Activated CD4-positive, CD25-positive, alpha-beta regulatory T cell (primary cell): ENCODE measurements around the gene ANKLE2.
A peak's percentile ranks its signal among the peaks of the same experiment; 100 is the strongest.
"Not testable (repeated sequence)": the region's sequence is repeated elsewhere in the genome, so short reads cannot be mapped to it uniquely, and the experiment has no call there.

Source experiments
- DNase-seq, 4 experiments: peaks; one replicate each; lab custom pipeline; 2025; lab: John Stamatoyannopoulos, UW

Gene ANKLE2

DNA sequence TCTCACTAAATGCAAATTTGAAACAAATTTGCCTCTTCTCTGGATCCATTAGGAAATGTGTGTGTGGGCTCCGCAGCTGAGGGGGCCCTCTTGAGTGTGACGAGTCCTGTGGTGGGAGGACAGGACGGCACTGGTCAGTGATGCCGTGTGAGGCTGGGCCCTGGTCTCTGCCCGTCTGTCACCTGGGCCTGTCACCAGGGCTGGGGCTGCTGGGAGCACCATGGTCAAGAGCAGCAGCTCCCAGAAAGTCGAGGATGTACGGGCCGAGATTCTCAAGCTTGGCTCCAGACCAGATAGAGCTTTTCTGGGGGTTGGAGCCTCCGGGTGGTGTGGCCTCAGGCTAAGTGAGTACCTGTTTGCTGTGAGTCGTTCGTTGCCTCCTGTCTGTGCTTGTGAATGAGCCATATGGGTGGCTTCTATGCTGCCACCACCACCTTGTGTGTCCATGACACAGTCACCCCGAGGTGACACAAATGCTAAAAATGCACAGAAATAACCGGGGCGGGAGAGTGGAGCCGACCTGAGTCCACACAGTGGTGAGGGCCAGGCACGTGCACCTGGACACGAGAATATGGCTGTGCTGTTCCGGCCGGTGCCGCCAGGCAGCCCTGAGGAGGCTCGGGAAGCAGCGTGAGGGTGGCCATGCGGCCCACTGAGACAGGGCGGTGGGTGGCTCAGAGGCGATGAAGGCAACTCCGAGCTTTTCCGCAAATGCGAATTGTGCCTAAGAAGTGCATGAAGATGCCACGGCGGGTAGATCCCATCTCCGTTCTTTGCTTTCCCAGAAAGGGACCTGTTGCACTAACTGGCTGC lies 42.3 kb downstream of the ANKLE2 start:
- no peak for DNase-seq

DNA sequence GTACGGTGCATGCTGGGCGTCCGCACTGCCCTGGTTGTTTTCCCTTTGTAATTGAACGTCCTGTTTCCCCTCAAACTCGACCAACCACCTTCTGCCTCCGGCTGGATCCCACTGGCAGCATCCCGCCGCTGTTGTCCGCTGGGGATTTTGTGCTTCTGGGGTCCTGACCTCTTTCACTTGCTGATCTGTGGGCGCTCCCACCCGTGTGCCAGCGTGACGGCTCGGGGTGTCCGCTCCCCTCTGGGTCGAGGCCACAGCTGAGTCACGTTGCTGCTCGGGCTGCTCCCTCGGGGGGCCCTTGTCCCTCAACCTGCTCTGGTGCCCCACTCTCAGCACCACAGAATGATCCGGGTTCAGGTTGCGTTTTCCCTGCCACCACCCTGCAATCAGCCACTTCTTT lies 43.0 kb downstream of the ANKLE2 start:
- no peak for DNase-seq

DNA sequence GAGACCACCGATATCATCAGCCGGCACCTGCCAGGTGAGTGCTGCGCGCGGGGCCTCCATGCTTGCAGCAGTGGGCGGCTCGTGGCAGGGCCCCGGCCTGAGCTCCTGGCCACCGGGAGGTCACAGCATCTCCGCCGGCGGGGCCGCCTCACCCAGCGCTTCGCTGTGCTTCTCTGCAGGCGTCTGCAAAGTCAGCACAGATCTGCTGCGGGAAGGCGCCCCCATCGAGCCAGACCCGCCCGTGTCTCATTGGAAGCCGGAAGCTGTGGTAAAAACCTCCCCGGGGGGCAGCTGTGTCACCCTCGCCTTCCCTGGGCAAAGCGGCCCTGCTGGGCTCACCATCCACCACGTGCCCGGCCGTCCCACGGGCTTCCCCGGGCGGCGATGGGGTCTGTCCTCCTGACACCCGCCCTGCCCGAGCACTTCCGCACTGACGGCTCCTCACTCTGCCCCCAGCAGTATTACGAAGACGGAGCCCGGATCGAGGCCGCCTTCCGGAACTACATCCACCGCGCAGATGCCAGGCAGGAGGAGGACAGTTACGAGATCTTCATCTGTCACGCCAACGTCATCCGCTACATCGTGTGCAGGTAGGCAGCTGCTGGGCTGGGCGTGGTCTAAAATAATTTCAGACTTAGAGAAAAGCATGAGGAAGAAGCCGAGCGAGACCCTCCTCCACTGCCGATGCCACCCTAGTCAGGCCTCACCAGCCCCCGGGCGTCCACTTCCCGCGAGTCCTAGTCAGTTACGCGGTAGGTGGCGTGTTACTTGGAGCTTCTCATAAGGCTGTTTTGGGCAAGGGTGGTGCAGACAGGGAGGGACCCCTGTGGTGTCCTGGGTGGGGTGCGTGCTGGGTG lies 43.9 kb downstream of the ANKLE2 start:
- DNase-seq = no peak

DNA sequence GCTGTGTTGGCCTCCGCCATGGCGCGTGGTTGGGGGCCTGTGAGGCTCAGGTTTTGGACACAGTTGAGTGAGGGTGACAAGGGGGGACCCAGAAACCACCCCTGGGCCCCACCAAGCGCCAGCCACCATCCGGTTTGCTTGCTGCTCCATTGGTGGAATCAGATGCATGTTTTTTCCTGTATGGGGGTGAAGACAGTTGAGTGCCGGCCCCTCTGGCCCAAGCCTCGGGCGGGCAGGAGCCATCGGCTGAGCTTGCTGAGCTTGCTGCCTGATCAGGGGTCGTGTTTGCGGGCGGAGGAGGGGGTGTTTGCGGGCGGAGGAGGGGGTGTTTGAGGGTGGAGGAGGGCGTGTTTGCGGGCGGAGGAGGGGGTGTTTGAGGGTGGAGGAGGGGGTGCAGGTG lies 44.6 kb downstream of the ANKLE2 start:
- DNase-seq = no peak

- no peak for DNase-seq
Observed at GRCh38 chr12:132716356-132716755, 45.3 kb downstream of the ANKLE2 start.

GRCh38 chr12:132715874-132716273 lies 45.8 kb downstream of the ANKLE2 start:
- no peak for DNase-seq

DNA sequence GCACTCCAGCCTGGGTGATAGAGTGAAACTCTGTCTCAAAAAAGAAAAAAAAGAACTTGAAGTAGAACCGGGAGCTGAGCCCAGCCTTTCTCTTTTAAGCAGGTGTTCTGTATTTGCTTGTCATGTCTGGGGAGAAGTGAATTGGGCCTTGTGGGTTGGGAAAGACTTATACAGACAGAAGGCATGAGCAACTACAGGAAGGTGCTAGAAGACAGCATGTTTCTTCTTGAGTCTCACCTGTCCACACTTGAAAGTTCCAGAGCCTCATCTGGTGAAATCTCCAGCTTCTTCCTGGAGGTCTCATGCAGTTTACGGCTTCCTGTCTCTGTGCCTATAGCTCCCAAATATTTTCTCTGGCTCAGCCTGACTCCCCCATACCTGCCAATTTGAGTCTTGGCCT lies 48.5 kb downstream of the ANKLE2 start:
- DNase-seq = no peak

GRCh38 chr12:132711080-132711843 lies 50.4 kb downstream of the ANKLE2 start:
- DNase-seq = no peak

DNA sequence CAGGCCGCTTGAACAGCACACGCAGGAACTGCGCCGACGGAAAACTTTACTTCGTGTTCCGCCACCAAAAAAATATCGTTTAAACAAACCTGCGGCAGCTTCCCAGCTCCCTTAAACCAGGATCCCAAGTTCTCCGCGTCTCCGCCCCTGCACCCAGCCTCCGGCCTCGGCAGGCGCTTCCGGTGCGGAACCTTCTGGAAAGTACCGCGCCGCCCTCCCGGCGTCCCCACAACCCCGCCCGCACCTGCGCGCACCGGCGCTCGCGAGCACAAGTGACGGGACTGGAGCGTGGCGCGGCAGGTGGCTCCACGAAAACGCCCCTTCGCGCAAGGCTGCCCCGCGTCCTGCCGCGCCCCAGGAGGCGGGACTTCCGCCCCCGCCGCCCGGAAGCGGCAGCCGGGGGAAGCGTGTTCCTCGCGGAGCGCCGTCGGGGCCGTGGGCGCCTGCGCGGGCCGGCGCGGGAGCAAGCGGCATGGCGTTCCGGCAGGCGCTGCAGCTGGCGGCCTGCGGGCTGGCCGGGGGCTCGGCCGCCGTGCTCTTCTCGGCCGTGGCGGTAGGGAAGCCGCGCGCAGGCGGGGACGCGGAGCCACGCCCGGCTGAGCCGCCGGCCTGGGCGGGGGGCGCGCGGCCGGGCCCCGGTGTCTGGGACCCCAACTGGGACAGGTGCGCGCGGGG lies 51.1 kb downstream of the ANKLE2 start, which contains the start of gene PGAM5:
TSS of gene PGAM5 (plus strand) at position 438 of the 675 bp plus-strand sequence. CDS start at position 473, 35 bp downstream.
- peak; percentile 76 to 94 (median 85) for DNase-seq

- no peak for DNase-seq
Observed at GRCh38 chr12:132710043-132710404, 51.6 kb downstream of the ANKLE2 start.

DNA sequence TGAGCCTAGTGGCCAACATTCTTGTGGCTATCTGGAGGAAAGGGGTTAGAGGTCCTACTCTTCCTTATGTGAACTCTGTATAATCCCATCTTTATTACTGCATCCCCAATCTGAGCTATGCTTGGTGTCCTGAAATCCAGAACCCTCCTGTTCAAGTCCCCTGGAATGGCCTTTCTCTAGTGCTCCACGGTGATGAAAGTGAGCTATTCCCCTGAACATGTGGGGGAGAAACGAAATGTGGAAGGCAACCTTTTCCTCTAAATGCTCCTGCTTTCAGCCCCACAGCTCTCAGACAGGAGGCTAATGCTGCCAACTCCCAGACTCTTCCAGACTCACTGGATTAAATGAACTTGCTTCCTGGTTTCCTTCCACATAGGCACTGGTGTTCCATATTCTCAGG lies 53.5 kb downstream of the ANKLE2 start:
- DNase-seq = no peak

- DNase-seq = no peak
Observed at GRCh38 chr12:132707241-132707640, 54.4 kb downstream of the ANKLE2 start.

DNA sequence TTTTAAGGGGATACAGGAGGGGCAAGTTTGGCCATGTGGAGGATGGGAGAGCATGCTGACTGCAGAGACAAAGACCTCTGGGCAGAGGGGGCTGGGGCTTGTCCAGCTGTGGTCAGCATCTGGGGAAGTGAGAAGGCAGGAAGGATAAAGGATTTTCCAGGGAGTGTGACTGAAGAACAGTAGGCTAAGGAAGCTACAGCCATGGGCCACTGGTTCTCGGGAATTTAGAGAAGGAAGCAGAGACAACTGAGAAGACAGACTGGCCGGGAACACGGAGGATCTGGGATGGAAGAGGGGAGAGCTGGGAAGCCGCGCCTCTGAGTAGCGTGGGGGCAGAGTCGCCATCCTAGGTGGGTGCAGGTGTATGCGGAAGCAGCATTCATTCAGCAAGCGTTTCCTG lies 58.0 kb downstream of the ANKLE2 start:
- no peak for DNase-seq

DNA sequence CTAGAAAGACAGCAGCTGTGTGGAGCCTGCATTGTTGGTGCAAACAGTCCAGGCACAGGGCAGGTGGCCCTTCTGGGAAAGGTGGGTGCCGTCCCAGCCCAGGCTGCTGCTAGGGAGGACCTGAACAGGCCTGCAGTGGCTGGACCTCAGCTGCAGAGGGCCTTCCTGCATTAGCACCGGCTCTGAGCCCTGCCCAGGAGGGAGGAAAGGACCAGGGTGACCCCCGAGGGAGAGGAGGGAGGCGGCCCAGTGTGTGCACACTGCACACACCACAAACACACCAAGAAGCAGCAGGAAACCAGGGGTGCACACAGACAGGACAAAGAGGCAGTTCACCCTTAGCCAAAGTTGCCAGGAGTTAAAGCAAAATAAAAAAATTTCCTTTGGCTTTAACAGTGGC lies 59.0 kb downstream of the ANKLE2 start:
- DNase-seq = no peak

GRCh38 chr12:132700212-132700822 lies 61.3 kb downstream of the ANKLE2 start:
- DNase-seq = no peak

DNA sequence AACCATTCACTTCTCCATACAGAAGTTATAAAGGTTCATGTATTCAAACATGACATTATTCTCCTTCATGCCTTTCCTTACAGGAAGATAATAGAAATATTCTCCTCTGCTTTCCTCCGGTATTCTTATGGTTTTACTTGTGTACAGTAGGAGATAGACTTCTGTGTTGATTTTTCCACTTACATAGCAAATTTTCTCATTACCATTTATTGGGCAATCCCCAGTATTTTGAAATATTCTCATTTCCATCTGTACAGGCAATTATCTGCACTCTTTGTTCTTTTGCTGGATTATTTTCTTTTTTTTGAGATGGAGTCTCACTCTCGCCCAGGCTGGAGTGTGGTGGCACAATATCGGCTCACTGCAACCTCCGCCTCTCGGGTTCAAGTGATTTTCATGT lies 63.3 kb downstream of the ANKLE2 start:
- DNase-seq = no peak

DNA sequence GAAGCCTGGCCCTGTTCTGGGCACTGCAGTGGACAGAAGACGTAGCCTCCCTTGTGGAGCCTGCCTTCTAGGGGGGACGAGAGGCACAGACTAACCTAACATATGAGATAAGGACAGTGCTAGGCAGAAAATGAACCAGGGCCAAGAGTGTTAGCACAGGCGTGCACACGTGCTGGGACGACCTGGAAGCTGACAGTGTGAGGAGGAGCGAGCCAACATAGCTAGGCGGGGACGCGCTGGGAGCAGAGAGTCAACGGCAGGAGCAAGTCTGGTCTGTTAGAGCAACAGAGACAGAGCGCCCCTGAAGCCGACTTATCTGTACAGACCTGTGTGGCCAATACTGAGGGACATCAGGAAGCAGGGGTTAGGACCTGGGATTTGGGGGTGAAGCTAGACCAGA lies 66.2 kb downstream of the ANKLE2 start:
- no peak for DNase-seq

- not testable (repeated sequence) for DNase-seq
Observed at GRCh38 chr12:132694888-132695287, 66.7 kb downstream of the ANKLE2 start.

DNA sequence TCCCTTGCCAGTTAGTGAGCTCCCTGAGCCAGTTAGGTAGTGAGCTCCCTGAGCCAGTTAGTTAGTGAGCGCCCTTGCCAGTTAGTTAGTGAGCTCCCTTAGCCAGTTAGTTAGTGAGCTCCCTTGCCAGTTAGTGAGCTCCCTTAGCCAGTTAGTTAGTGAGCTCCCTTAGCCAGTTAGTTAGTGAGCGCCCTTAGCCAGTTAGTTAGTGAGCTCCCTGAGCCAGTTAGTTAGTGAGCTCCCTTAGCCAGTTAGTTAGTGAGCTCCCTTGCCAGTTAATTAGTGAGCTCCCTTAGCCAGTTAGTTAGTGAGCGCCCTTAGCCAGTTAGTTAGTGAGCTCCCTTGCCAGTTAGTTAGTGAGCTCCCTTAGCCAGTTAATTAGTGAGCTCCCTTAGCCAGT lies 69.6 kb downstream of the ANKLE2 start:
- not testable (repeated sequence) for DNase-seq

DNA sequence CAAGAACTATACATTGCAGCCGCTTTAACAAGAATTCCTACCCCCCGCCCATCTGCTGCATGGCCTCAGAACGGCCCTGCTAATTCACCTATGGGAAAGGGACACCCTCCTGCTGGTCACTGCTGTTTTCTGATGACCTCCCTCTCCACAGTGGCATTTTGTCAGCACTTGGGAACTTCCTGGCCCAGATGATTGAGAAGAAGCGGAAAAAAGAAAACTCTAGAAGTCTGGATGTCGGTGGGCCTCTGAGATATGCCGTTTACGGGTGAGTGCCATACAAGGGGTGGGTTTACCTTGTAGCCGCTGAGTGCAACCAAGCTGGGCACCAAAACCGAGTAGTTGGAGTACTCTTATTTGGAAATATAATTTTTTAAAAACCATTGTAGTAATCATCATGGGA lies 71.5 kb downstream of the ANKLE2 start:
- no peak for DNase-seq

DNA sequence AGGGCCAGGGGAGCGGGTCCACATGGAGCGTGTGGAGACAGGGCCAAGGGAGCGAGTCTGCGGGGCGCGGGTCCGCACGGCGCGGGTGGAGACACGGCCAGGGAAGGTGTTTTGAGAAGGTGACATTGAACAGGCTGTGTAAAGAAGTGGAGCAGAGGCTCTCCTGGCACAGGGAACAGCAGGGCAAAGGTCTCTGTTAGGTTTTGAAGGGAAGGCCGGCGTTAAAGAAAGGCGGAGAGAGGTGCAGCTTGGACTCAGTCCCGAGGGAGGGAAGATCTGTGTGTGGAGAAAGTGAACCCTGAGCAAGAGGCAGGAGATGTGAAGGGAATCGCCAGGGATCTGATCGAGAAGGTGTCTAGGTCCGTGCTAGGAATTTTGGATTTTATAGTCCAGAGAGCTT lies 72.4 kb downstream of the ANKLE2 start:
- DNase-seq = no peak
